ENCODE measurements around the gene IFIT1B.
"Not testable (repeated sequence)": the region's sequence is repeated elsewhere in the genome, so short reads cannot be mapped to it uniquely, and the experiment has no call there.

The IFIT1B gene

GRCh38 chr10:89344156-89344555 lies 33.7 kb upstream of the IFIT1B start:
- ATAC-seq = no peak
- Mint-ChIP-seq H3K9me3 (no peaks in the 10 kb centered on the region), H3K27me3 (no peaks in the 10 kb centered on the region), H3K36me3 (peaks cover 8% of the 10 kb centered on the region), H3K27ac (no peak overlapping the region), H3K4me3 (no peak overlapping the region), H3K4me1 (peaks cover 16% of the 10 kb centered on the region)

DNA sequence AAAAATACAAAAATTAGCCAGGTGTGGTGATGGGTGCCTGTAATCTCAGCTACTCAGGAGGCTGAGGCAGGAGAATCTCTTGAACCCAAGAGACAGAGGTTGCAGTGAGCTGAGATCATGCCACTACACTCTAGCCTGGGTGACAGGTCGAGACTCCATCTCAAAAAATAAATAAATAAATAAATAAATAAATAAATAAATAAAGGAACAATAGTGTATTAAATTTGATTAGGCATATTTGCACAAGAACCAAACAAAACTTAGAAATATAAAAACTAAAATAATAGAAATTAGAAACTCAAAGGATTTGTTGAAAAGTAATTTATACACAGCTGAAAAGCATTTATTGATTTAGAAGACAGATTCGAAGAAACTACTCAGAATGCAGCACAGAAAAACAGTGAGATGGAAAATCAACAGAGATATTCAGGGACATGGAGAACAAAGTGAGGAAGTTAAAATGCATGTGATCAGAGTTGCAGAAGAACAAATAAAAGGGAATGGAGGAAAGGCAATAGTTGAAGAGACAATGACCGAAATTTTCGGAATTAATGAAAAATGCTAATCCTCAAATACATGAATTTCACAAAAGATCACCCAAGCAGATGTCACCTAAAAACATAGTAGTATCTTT lies 32.4 kb upstream of the IFIT1B start:
- Mint-ChIP-seq H3K9me3 (no peaks in the 10 kb centered on the region), H3K27me3 (no peaks in the 10 kb centered on the region), H3K4me1 (peaks cover 23% of the 10 kb centered on the region), H3K36me3 (no peaks in the 10 kb centered on the region), H3K27ac (no peak overlapping the region), H3K4me3 (no peak overlapping the region)
- ATAC-seq = no peak

GRCh38 chr10:89346405-89347254 lies 31.2 kb upstream of the IFIT1B start:
- H3K36me3 Mint-ChIP-seq = no peaks in the 10 kb centered on the region
- no peak overlapping the region for H3K27ac Mint-ChIP-seq
- H3K27me3 Mint-ChIP-seq = no peaks in the 10 kb centered on the region
- no peaks in the 10 kb centered on the region for H3K9me3 Mint-ChIP-seq
- no peak overlapping the region for H3K4me3 Mint-ChIP-seq
- ATAC-seq = no peak
- H3K4me1 Mint-ChIP-seq = peaks cover 35% of the 10 kb centered on the region

DNA sequence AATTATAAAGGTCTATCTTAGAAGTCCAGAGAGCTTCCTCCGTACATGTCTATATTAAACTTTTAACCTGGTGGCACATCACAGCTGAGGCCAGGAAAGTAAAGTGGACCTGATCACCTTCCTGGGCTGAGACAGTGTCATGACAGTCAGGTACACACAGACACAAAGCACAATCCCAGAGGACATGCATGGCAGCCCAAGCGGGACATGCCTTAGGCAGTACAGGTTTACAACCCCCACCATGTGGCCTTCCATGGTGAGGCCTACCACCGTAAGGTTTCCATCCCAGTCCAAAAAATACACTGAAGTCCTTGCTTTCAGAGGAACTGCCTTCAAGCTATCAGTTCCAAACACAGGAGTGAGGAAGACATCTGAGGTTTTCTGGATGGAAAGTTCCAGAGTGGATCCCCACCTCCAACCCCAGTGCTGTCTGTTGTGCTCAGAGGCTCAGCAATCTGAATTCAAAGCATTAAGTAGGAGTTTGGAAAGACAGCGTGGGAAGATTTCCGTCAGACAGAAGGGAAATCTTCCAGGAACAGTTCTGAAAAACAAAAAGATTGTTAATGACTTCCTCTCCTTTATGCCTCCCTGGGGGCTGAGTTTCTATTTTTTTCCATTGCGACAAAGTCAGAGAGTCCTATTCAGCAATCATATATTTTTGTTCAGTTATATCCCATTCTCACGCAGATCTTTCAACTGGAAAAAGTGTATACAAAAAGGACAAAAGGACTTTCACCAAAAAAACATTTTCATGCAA lies 30.0 kb upstream of the IFIT1B start:
- H3K4me1 Mint-ChIP-seq = peaks cover 44% of the 10 kb centered on the region
- no peak overlapping the region for H3K27ac Mint-ChIP-seq
- no peaks in the 10 kb centered on the region for H3K36me3 Mint-ChIP-seq
- H3K4me3 Mint-ChIP-seq = no peak overlapping the region
- no peak for ATAC-seq
- no peaks in the 10 kb centered on the region for H3K27me3 Mint-ChIP-seq
- no peaks in the 10 kb centered on the region for H3K9me3 Mint-ChIP-seq

GRCh38 chr10:89348481-89348880 lies 29.4 kb upstream of the IFIT1B start:
- H3K27ac Mint-ChIP-seq = no peak overlapping the region

DNA sequence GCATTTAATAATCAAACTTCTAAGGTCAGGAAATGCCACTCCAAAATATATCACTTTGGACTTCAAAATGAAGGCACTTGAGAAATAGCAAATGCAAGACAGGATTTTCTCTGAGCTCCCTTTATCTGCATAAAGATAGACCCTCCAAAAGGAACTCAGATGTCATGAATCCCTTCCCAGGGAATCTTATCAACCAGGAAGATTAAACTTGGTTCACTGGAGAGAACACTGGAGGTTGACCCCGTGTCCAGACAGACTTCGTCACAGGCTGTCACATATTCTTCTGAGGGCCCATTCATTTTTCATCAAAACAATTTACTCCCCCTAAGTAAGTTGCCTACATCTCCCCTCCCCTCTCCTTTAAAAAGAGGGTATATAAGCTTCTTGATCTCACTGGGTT lies 28.9 kb upstream of the IFIT1B start:
- Mint-ChIP-seq H3K4me3 (no peak overlapping the region), H3K4me1 (peaks cover 44% of the 10 kb centered on the region), H3K36me3 (peaks cover 7% of the 10 kb centered on the region), H3K9me3 (peaks cover 4% of the 10 kb centered on the region), H3K27me3 (no peaks in the 10 kb centered on the region), H3K27ac (no peak overlapping the region)
- no peak for ATAC-seq

More at GRCh38 chr10:89348481-89348880, 29.4 kb upstream of the IFIT1B start:
- Mint-ChIP-seq H3K4me3 (no peak overlapping the region), H3K36me3 (peaks cover 5% of the 10 kb centered on the region), H3K27me3 (no peaks in the 10 kb centered on the region), H3K4me1 (peaks cover 44% of the 10 kb centered on the region), H3K9me3 (peaks cover 3% of the 10 kb centered on the region)
- ATAC-seq = no peak

GRCh38 chr10:89350631-89351315 lies 27.1 kb upstream of the IFIT1B start:
- Mint-ChIP-seq H3K27ac (peak overlapping the region; percentile 6), H3K36me3 (peaks cover 11% of the 10 kb centered on the region), H3K4me1 (peaks cover 44% of the 10 kb centered on the region)
- not testable (repeated sequence) for H3K27me3 Mint-ChIP-seq, H3K4me3 Mint-ChIP-seq, H3K9me3 Mint-ChIP-seq
- ATAC-seq = peak; percentile 45

- Mint-ChIP-seq H3K27me3 (no peaks in the 10 kb centered on the region), H3K4me1 (peaks cover 44% of the 10 kb centered on the region), H3K36me3 (peaks cover 11% of the 10 kb centered on the region), H3K9me3 (peaks cover 7% of the 10 kb centered on the region), H3K27ac (peak overlapping the region; percentile 6), H3K4me3 (no peak overlapping the region)
- peak; percentile 88 for ATAC-seq
Observed at GRCh38 chr10:89351412-89351779, 26.5 kb upstream of the IFIT1B start.

- no peak for ATAC-seq
- Mint-ChIP-seq H3K4me3 (no peak overlapping the region), H3K27me3 (no peaks in the 10 kb centered on the region), H3K27ac (peak overlapping the region; percentile 6), H3K4me1 (peaks cover 44% of the 10 kb centered on the region), H3K9me3 (peaks cover 7% of the 10 kb centered on the region), H3K36me3 (peaks cover 11% of the 10 kb centered on the region)
Observed at GRCh38 chr10:89351780-89352597, 25.9 kb upstream of the IFIT1B start.

- no peaks in the 10 kb centered on the region for H3K27me3 Mint-ChIP-seq
Observed at GRCh38 chr10:89352802-89353201, 25.1 kb upstream of the IFIT1B start.

GRCh38 chr10:89355394-89355931 lies 22.4 kb upstream of the IFIT1B start:
- H3K9me3 Mint-ChIP-seq = peaks cover 7% of the 10 kb centered on the region
- H3K27me3 Mint-ChIP-seq = no peaks in the 10 kb centered on the region
- no peak for ATAC-seq
- no peak overlapping the region for H3K4me3 Mint-ChIP-seq
- peaks cover 11% of the 10 kb centered on the region for H3K36me3 Mint-ChIP-seq
- H3K27ac Mint-ChIP-seq = no peak overlapping the region
- H3K4me1 Mint-ChIP-seq = peaks cover 21% of the 10 kb centered on the region

More at GRCh38 chr10:89352802-89353201, 25.1 kb upstream of the IFIT1B start:
- no peak overlapping the region for H3K4me3 Mint-ChIP-seq
- H3K4me1 Mint-ChIP-seq = peaks cover 42% of the 10 kb centered on the region
- peaks cover 11% of the 10 kb centered on the region for H3K36me3 Mint-ChIP-seq
- H3K9me3 Mint-ChIP-seq = peaks cover 7% of the 10 kb centered on the region
- ATAC-seq = no peak
- no peak overlapping the region for H3K27ac Mint-ChIP-seq

- no peaks in the 10 kb centered on the region for H3K27me3 Mint-ChIP-seq
- H3K4me3 Mint-ChIP-seq = no peak overlapping the region
- H3K27ac Mint-ChIP-seq = no peak overlapping the region
- peaks cover 5% of the 10 kb centered on the region for H3K4me1 Mint-ChIP-seq
- peaks cover 11% of the 10 kb centered on the region for H3K36me3 Mint-ChIP-seq
- ATAC-seq = no peak
- peaks cover 7% of the 10 kb centered on the region for H3K9me3 Mint-ChIP-seq
Observed at GRCh38 chr10:89357096-89357495, 20.8 kb upstream of the IFIT1B start.

- no peak for ATAC-seq
- Mint-ChIP-seq H3K4me3 (no peak overlapping the region), H3K9me3 (peaks cover 7% of the 10 kb centered on the region), H3K27me3 (no peaks in the 10 kb centered on the region), H3K27ac (no peak overlapping the region), H3K36me3 (peaks cover 10% of the 10 kb centered on the region), H3K4me1 (no peaks in the 10 kb centered on the region)
Observed at GRCh38 chr10:89357975-89358374, 19.9 kb upstream of the IFIT1B start.

- peaks cover 6% of the 10 kb centered on the region for H3K4me1 Mint-ChIP-seq
- no peaks in the 10 kb centered on the region for H3K9me3 Mint-ChIP-seq
- ATAC-seq = no peak
- no peaks in the 10 kb centered on the region for H3K36me3 Mint-ChIP-seq
- no peak overlapping the region for H3K27ac Mint-ChIP-seq
- no peaks in the 10 kb centered on the region for H3K27me3 Mint-ChIP-seq
- no peak overlapping the region for H3K4me3 Mint-ChIP-seq
Observed at GRCh38 chr10:89360157-89360556, 17.7 kb upstream of the IFIT1B start.

Data from stimulated activated memory B cell treated with anti-CD40 and anti-IgM and Interleukin-4, amounts not matched to agents 10 μg/mL and 1 μg/mL and 100 μg/mL, for 72 hours (primary cell).